GM23338 (cell line): ENCODE results near the gene IPP. TPM values are rescaled to one million over a fixed set of nuclear protein-coding genes. Genes with fewer than 3 reads are reported as not detected.
A peak's percentile ranks its signal among the peaks of the same experiment; 100 is the strongest.

ENCODE experiments used
- ATAC-seq: fragments of 200-7000 bp; cut with Tn5 transposase; 3 replicates; pipeline ENCODE4 v1.9.1; 2020
- DNase-seq: peaks from one replicate; pipeline ENCODE4 v3.0.0-alpha.2; 2015; ENCODE audit warnings: low spot score
- H2AFZ ChIP-seq: fragments of 200-600 bp; sonication (generic); 2 replicates; pipeline ENCODE4 v1.8.0; 2016; ENCODE audit warnings: antibody characterized with exemption, mild to moderate bottlenecking, moderate library complexity
- H3F3A ChIP-seq: fragments of 200-600 bp; sonication (generic); replicated peaks from 2 replicates; pipeline ENCODE4 v1.8.0; 2017; ENCODE audit warnings: antibody characterized with exemption, mixed run types, low read depth
- H3K27ac ChIP-seq: fragments of 200-600 bp; sonication (generic); 2 replicates; pipeline ENCODE4 v1.6.1; 2016; ENCODE audit warnings: low read depth
- H3K27me3 ChIP-seq: fragments of 200-600 bp; sonication (generic); 2 replicates; pipeline ENCODE4 v1.8.0; 2016; ENCODE audit warnings: mild to moderate bottlenecking, mixed run types, moderate library complexity; ENCODE audit not compliant: insufficient read depth
- H3K36me3 ChIP-seq: fragments of 200-600 bp; sonication (generic); 2 replicates; pipeline ENCODE4 v1.8.0; 2016; ENCODE audit warnings: mild to moderate bottlenecking; ENCODE audit not compliant: insufficient read depth
- H3K4me1 ChIP-seq: fragments of 200-600 bp; sonication (generic); 2 replicates; pipeline ENCODE4 v1.8.0; 2016; ENCODE audit warnings: mild to moderate bottlenecking, moderate library complexity; ENCODE audit not compliant: insufficient read depth
- H3K4me2 ChIP-seq: fragments of 200-600 bp; sonication (generic); 2 replicates; pipeline ENCODE4 v1.7.1; 2017; ENCODE audit warnings: mixed run types
- H3K4me3 ChIP-seq: fragments of 200-600 bp; sonication (generic); 2 replicates; pipeline ENCODE4 v1.6.1; 2016; ENCODE audit warnings: mixed run types
- H3K79me2 ChIP-seq: fragments of 200-600 bp; sonication (generic); replicated peaks from 2 replicates; pipeline ENCODE4 v1.8.0; 2017; ENCODE audit warnings: mild to moderate bottlenecking; ENCODE audit not compliant: insufficient read depth
- H3K9me2 ChIP-seq: fragments of 200-600 bp; sonication (generic); 2 replicates; pipeline ENCODE4 v1.8.0; 2017; ENCODE audit not compliant: insufficient read depth
- H4K20me1 ChIP-seq: fragments of 200-600 bp; sonication (generic); replicated peaks from 2 replicates; pipeline ENCODE4 v1.8.0; 2017; ENCODE audit warnings: mild to moderate bottlenecking; ENCODE audit not compliant: insufficient read depth
- H3K27ac Mint-ChIP-seq: 2 replicates; pipeline ENCODE4 v1.8.0; 2020; ENCODE audit warnings: inconsistent platforms, mild to moderate bottlenecking, moderate library complexity, mixed read lengths
- H3K27me3 Mint-ChIP-seq: 3 replicates; pipeline ENCODE4 v1.8.0; 2022; ENCODE audit warnings: low read depth, mild to moderate bottlenecking, moderate library complexity, mixed read lengths, inconsistent platforms; ENCODE audit not compliant: insufficient read depth, poor library complexity
- H3K36me3 Mint-ChIP-seq: 3 replicates; pipeline ENCODE4 v1.8.0; 2021; ENCODE audit warnings: low read depth, mild to moderate bottlenecking, inconsistent platforms, moderate library complexity, mixed read lengths
- H3K4me1 Mint-ChIP-seq: 3 replicates; pipeline ENCODE4 v1.8.0; 2020; ENCODE audit warnings: mild to moderate bottlenecking, inconsistent platforms, mixed read lengths
- H3K4me3 Mint-ChIP-seq: 3 replicates; pipeline ENCODE4 v1.8.0; 2021; ENCODE audit warnings: moderate library complexity, mild to moderate bottlenecking, inconsistent platforms, mixed read lengths
- H3K9me3 Mint-ChIP-seq: 3 replicates; pipeline ENCODE4 v1.8.0; 2020; ENCODE audit warnings: moderate library complexity, mild to moderate bottlenecking, inconsistent platforms, mixed read lengths
- CREB1 ChIP-seq: fragments of 250-450 bp; sonication (Bioruptor Pico); IDR thresholded peaks from 2 replicates; pipeline ENCODE4 v1.5.0; 2020; ENCODE audit warnings: low read depth, mild to moderate bottlenecking, moderate library complexity
- CTCF ChIP-seq, 2 experiments: fragments of 200-600 bp in 1 of 2; sonication (generic) in 1 of 2; conservative IDR thresholded peaks; 2 replicates each; pipeline versions ENCODE4 v1.5.1 to v1.6.1; 2016 to 2017; ENCODE audit warnings: antibody characterized with exemption in 2 of 2, low read depth in 2 of 2, mild to moderate bottlenecking in 2 of 2, moderate library complexity in 1 of 2
- ETS1 ChIP-seq: IDR thresholded peaks from 2 replicates; pipeline ENCODE4 v1.6.1; 2016; ENCODE audit warnings: antibody characterized with exemption
- EZH2 ChIP-seq: fragments of 200-600 bp; sonication (generic); IDR thresholded peaks from one replicate; pipeline ENCODE4 v1.8.0; 2017; ENCODE audit warnings: antibody characterized with exemption, mild to moderate bottlenecking, low read depth; ENCODE audit not compliant: unreplicated experiment
- EZH2phosphoT487 ChIP-seq: fragments of 200-600 bp; sonication (generic); IDR thresholded peaks from one replicate; pipeline ENCODE4 v1.8.1; 2018; ENCODE audit warnings: antibody characterized with exemption; ENCODE audit not compliant: unreplicated experiment
- JUNB ChIP-seq: IDR thresholded peaks from one replicate; pipeline ENCODE4 v1.6.1; 2016; ENCODE audit warnings: antibody characterized with exemption; ENCODE audit not compliant: unreplicated experiment
- NANOG ChIP-seq: IDR thresholded peaks from 2 replicates; pipeline ENCODE4 v1.6.1; 2016; ENCODE audit warnings: antibody characterized with exemption, borderline replicate concordance
- POLR2AphosphoS5 ChIP-seq: IDR thresholded peaks from 2 replicates; pipeline ENCODE4 v1.6.1; 2016; ENCODE audit warnings: antibody characterized with exemption, low read depth
- STAT1 ChIP-seq: IDR thresholded peaks from one replicate; pipeline ENCODE4 v1.6.1; 2016; ENCODE audit warnings: antibody characterized with exemption; ENCODE audit not compliant: unreplicated experiment
- ZNF331 ChIP-seq: fragments of 250-450 bp; sonication (Bioruptor Pico); IDR thresholded peaks from 2 replicates; pipeline ENCODE4 v1.5.0; 2020; ENCODE audit warnings: low read depth, mild to moderate bottlenecking, moderate library complexity
- polyA plus RNA-seq: library from polyadenylated mRNA; unstranded; fragments of >200 nt; fragmentation: Nextera tagmentation; extraction: Ambion mirVana; gene quantifications from 2 replicates; pipeline ENCODE4 v1.2.1, GENCODE V29; 2016
- total RNA-seq: library from RNA; depleted of rRNA; stranded (reverse); fragments of >200 nt; shearing (Covaris generic); gene quantifications from 2 replicates; pipeline ENCODE4 v1.2.3, GENCODE V29; 2014

The IPP gene
- total and polyA plus RNA-seq, 2 experiments from 2014 or later: 1.8 to 2.8 TPM

GRCh38 chr1:45687754-45688740 is 62.4 kb downstream of the IPP start, which contains the start of gene TMEM69:
TMEM69 (plus strand) TSS chr1:45688181; CDS start chr1:45691069, 2,888 bp downstream.
- Histone ChIP-seq H4K20me1 (peaks cover 10% of the 10 kb centered on the region; the same call in 1 of the 2 replicates), H3K79me2 (peaks cover 64% of the 10 kb centered on the region), H3K27ac (peak within 1 kb of the TSS; percentile 93), H3K4me3 (peak within 1 kb of the TSS; percentile 77), H2AFZ (peak within 1 kb of the TSS; percentile 91), H3F3A (no peaks in the 10 kb centered on the region; the same call in 1 of the 2 replicates), H3K36me3 (no peaks in the 10 kb centered on the region), H3K4me1 (peaks cover 10% of the 10 kb centered on the region), H3K9me2 (no peaks in the 10 kb centered on the region), H3K4me2 (peak within 1 kb of the TSS; percentile 82), H3K27me3 (no peaks in the 10 kb centered on the region)
- TF ChIP-seq EZH2phosphoT487 (no peak), STAT1 (no peak), CREB1 (CRISPR knock-in tag) (peak; percentile 61), CTCF (conservative IDR thresholded peaks at IDR 0.05; ENCODE audit: low read depth in 2 of 2) (peak in 1 of 2 experiments; percentile 20; a peak in 1 of 4 replicates), EZH2 (no peak), NANOG (no peak), ETS1 (peak; percentile 80), JUNB (no peak), ZNF331 (no peak), POLR2AphosphoS5 (peak; percentile 92)
- Mint-ChIP-seq H3K36me3 (peaks cover 19% of the 10 kb centered on the region), H3K27me3 (peaks cover 17% of the 10 kb centered on the region), H3K4me3 (peak within 1 kb of the TSS; percentile 98), H3K27ac (peak within 1 kb of the TSS; percentile 100), H3K9me3 (no peaks in the 10 kb centered on the region; the same call in 2 of the 3 replicates), H3K4me1 (peaks cover 15% of the 10 kb centered on the region)
- ATAC-seq (peak; percentile 57), DNase-seq (peak; percentile 94)
